ENCODE data around the gene TBK1. TPM values are rescaled to one million over a fixed set of nuclear protein-coding genes. Genes with fewer than 3 reads are reported as not detected.

TBK1 gene
- total and polyA plus RNA-seq, 9 of the 15 experiments (the other 6 are each of a cell fraction or from before 2014, with no cell fraction given) = 20.4 to 42.0 (median 27.8) TPM

- TF ChIP-seq ZBTB11 (CRISPR knock-in tag; IDR thresholded peaks at IDR 0.05) = no peak
- TF ChIP-seq POLR3G (IDR thresholded peaks at IDR 0.05; ENCODE audit: extremely low read depth, insufficient read length, insufficient replicate concordance) = no peak
- TF ChIP-seq FOXJ3 (CRISPR knock-in tag; IDR thresholded peaks at IDR 0.05) = no peak
- no peak for TF ChIP-seq HNRNPUL1 (IDR thresholded peaks at IDR 0.05; ENCODE audit: low read length)
- TF ChIP-seq, protein P1, sequence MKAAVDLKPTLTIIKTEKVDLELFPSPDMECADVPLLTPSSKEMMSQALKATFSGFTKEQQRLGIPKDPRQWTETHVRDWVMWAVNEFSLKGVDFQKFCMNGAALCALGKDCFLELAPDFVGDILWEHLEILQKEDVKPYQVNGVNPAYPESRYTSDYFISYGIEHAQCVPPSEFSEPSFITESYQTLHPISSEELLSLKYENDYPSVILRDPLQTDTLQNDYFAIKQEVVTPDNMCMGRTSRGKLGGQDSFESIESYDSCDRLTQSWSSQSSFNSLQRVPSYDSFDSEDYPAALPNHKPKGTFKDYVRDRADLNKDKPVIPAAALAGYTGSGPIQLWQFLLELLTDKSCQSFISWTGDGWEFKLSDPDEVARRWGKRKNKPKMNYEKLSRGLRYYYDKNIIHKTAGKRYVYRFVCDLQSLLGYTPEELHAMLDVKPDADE (conservative IDR thresholded peaks at IDR 0.05; ENCODE audit: control insufficient read depth, low read depth, low read length) = no peak
- no peak for TF ChIP-seq E4F1 (CRISPR knock-in tag; IDR thresholded peaks at IDR 0.05; ENCODE audit: borderline replicate concordance)
- no peak for TF ChIP-seq SUPT5H (IDR thresholded peaks at IDR 0.05)
- TF ChIP-seq JUND (IDR thresholded peaks at IDR 0.05; ENCODE audit: borderline replicate concordance, low read depth, low read length) = no peak
- TF ChIP-seq JUND (tag; IDR thresholded peaks at IDR 0.05; ENCODE audit: borderline replicate concordance, low read depth, low read length) = no peak
- TF ChIP-seq, protein P2, sequence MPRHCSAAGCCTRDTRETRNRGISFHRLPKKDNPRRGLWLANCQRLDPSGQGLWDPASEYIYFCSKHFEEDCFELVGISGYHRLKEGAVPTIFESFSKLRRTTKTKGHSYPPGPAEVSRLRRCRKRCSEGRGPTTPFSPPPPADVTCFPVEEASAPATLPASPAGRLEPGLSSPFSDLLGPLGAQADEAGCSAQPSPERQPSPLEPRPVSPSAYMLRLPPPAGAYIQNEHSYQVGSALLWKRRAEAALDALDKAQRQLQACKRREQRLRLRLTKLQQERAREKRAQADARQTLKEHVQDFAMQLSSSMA (CRISPR knock-in tag; IDR thresholded peaks at IDR 0.05) = no peak
- no peak for TF ChIP-seq MTA3 (IDR thresholded peaks at IDR 0.05; ENCODE audit: borderline replicate concordance)
Observed at GRCh38 chr12:64469455-64470142, 17.7 kb downstream of the TBK1 start (continued).
